ENCODE data around the gene RAB18. TPM values are rescaled to one million over a fixed set of nuclear protein-coding genes. Genes with fewer than 3 reads are reported as not detected.
"Not testable (repeated sequence)": the region's sequence is repeated elsewhere in the genome, so short reads cannot be mapped to it uniquely, and the experiment has no call there.

Gene RAB18
- total RNA-seq, 1 experiment from 2014 or later, result 79.9 TPM

GRCh38 chr10:27504808-27505460 is 830 bp downstream of the RAB18 start:
- DNase-seq (ENCODE audit: low spot score), result peak; percentile 18

GRCh38 chr10:27505537-27505936 is 1.4 kb downstream of the RAB18 start:
- not testable (repeated sequence) for DNase-seq (ENCODE audit: low spot score)

DNA sequence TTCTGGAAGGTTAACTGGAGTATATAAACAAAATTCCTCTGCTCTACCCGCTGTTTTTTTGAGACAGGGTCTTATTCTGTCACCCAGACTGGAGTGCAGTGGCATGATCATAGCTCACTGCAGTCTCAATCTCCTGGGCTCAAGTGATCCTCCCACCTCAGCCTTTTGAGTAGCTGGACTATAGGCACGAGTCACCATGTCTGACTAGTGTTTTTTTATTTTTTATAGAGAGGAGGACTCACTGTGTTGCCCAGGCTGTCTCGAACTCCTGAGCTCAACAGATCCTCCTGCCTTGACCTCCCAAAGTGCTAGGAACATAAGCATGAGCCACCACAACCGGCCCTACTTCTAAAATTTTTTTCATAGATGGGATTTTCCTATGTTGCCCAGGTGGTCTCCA is 2.2 kb downstream of the RAB18 start:
- DNase-seq (ENCODE audit: low spot score), result no peak

DNA sequence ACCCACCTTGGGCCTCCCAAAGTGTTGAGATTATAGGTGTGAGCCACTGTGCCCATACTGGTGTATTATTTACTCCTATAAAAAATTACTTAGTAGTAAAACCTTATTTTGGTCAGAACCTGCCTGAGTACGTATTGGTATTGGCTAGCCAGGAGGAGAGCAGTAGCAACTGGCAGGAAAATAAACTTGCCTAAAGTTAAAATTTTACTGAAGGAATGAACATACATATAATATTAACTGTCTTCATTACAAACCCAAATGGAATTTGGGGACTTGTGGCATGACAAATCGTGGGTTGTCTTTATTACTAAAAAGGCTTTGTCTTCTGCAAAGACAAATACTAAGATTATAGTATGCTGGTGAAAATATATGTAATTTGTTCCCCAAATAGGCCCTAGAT is 8.4 kb downstream of the RAB18 start:
- no peak for DNase-seq (ENCODE audit: low spot score)

DNA sequence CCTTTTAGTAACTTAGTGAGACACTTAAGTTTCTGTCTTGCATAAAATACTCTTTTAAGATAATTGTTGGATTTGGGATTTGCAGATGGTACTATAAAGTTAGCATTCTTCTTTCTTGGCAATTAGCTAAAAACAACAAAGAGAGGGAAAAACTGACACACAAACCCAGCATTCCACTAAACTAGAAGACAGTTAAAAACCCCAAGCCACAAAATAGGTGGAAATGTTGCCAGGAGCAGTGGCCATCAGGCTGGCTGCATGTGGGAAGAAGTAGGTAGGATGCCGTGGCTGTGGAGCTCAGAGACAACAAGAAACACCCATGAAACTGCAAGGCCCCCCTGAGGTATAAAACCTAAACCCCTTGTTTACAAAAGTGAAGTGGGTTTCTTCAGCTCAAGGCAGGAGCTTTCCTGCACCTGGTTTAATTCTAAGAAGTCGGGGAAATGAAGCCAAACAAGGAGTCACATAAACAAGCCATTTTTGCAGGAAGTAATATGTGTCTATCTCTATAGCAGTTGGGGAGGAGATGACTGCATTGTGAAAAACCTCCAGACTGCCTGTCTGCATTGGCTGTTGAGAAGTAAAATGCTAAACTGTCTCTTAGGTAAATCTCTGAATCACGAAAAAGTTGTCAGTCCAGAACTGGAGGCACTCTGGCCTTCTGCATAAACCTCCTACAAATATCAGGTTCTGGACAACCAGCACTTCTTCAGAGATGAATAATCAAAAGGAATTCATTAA is 9.5 kb downstream of the RAB18 start:
- peak; percentile 48 for DNase-seq (ENCODE audit: low spot score)

DNA sequence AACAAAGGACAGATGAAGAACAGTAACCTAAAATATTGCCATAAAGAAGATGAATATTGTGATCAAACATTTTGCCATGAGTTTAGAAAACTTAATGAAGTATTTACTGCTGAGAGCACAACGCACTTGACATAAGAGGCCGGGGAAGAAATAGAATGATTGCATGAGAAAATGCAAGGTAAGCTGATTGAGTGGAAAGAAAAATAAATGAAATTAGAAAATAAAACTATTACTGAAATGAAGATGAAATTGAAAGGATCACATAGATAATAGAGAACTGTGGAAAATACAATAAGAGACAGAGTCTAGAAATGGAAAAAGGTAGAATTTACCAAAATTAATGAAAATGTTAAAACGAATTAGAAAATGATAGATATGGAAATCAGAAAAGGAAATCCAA is 10.1 kb downstream of the RAB18 start:
- DNase-seq (ENCODE audit: low spot score), result no peak

- no peak for DNase-seq (ENCODE audit: low spot score)
These were observed 14.2 kb downstream of the RAB18 start for GRCh38 chr10:27518261-27518660.

DNA sequence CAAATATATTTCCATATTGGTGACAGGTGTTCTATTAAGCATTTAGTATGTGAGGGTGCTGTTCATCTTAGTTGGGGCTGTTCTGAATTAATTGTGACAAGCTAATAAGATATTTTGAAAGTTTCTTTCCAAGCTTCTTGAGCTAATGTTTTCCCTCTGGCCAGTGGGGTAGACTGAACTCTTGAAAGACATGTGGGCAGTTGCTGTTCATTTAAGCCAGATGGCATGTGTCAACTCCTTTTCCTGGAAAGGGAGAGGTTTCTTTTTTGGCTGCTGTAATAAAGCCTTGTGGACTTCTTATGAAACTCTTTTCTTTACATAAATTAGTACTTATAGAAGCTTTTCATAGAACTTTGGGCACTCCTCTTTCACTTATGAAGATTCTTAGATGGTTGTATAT is 21.7 kb downstream of the RAB18 start:
- no peak for DNase-seq (ENCODE audit: low spot score)

DNA sequence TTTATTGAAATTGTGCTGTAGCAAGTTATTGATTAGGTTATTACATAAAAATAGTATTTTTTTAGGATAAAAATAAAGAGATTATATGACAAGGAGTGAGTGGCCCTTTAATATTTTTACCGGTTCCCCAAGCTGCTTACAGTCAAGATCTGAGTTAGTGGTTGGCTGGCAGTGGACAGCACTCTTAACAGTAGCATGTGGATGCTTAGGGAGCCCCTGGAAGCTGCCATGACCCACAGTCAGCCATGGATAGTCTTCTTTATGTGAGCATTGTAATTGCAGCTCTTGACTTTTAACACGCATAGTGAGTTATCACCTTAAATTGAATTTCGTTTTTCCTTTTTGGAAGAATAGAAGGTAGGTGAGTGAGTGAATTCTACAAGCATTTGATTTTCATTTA is 22.1 kb downstream of the RAB18 start:
- no peak for DNase-seq (ENCODE audit: low spot score)

- no peak for DNase-seq (ENCODE audit: low spot score)
These were observed 23.7 kb downstream of the RAB18 start for GRCh38 chr10:27527666-27528295.

- peak; percentile 23 for DNase-seq (ENCODE audit: low spot score)
These were observed 25.1 kb downstream of the RAB18 start for GRCh38 chr10:27529010-27529783.

DNA sequence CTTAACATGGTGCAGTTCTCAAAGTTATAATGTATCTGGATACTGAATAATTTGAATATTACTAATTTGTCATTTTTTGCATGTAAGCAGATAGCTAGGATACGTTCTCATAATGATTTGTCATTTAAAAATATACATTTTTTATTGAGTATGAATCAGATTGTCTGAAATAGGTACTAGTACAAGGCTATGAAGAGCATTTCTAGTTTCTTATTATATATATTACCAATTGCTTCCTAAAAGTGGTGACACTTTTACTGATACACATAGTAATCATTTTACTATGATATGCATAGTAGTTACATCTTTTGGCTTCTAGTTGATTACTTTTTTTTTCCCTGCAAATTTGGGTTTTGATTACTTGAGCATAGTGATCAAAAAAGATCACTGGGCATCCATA is 26.4 kb downstream of the RAB18 start:
- no peak for DNase-seq (ENCODE audit: low spot score)

DNA sequence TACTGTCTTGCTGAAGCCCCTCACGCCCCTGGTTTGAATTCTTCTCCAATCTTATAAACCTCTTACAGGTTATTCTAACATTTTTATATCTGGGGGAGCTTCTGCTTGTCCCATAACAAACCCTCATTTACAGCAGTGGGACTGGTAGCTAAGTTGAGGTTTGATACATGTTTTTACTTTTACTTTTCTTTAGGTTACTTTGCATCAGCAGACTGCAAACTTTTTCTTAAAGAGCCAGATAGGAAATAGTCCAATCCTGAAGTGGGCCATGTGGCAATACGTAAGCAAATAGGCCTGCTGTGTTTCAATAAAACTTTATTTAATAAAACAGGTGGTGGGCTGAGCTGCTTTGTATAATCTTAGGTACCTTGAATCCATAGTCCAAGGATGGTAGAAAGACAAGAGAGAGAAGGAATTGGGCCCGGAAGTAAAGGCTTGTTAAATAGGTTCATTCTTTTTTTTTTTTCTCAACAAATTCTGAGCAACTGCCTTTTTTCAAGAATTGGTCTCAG is 27.3 kb downstream of the RAB18 start:
- no peak for DNase-seq (ENCODE audit: low spot score)

DNA sequence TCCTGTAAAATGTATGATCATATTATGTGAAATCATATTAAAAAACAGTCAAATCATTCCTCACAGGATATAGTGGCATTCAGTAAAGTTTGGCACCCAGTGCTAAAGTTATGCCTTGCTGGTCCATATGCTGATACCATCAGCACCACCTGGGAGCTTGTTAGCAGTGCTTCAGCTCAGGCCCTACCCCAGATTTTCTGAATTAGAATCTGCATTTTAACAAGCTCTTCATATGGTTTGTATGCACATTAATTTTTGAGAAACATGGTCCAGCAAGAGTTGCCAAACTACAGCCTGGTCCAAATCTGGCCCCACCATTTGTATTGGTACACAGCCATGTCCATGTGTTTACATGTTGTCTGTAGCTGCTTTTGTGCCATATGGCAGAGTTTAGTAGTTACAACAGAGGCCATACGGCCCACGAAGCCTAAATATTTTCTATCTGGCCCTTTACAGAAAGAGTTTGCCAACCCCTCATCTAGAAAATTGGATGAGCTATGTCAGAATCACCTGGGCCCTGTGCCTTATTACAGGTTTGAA is 30.1 kb downstream of the RAB18 start:
- DNase-seq (ENCODE audit: low spot score), result no peak

- DNase-seq (ENCODE audit: low spot score), result no peak
These were observed 31.2 kb downstream of the RAB18 start for GRCh38 chr10:27535317-27535716.

GRCh38 chr10:27536437-27536836 is 32.3 kb downstream of the RAB18 start:
- DNase-seq (ENCODE audit: low spot score), result no peak

DNA sequence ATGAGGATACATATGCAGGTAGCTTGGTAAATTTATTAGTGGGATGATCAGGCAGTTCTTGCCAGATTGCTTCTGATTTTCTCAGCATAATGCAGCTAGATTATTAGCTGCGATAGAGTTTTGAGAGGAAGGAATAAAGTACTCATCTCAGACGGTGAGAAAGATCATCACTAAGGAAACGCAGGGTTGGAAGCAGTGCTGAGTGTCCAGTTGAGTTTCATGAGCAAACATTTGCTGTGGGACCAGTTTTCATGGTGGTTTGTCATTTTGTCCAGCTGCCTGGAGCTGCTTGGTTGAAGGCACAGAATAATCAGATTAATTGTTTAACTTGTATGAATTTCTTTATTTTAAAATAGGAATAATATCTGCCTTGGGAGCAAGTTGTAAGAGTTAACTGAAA is 33.1 kb downstream of the RAB18 start:
- no peak for DNase-seq (ENCODE audit: low spot score)

- no peak for DNase-seq (ENCODE audit: low spot score)
These were observed 33.7 kb downstream of the RAB18 start for GRCh38 chr10:27537787-27538186.

GRCh38 chr10:27540672-27541071 is 36.6 kb downstream of the RAB18 start:
- no peak for DNase-seq (ENCODE audit: low spot score)

GRCh38 chr10:27541796-27542729 is 38.0 kb downstream of the RAB18 start:
- DNase-seq (ENCODE audit: low spot score), result no peak

DNA sequence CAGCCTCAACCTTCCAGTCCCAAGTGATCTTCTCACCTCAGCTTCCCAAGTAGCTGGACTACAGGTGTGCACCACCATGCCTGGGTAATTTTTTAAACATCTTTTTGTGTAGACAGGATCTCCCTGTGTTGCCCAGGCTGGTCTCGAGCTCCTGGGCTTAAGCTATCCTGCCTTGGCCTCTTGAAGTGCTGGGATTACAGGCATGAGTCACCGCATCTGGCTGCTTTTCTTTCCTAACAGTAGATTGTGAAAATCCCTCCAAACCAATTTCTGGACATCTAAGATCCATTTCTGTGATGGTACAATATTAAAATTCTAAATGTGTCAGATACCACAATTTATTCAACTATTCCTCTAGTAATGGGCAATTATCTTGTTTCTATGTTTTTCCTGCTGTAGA is 38.7 kb downstream of the RAB18 start:
- DNase-seq (ENCODE audit: low spot score), result peak; percentile 7
